Omental fat pad (tissue), 4 donors: ENCODE measurements around the gene PPDPF. TPM values are rescaled to one million over a fixed set of nuclear protein-coding genes. Genes with fewer than 3 reads are reported as not detected.

ENCODE experiments used
- ATAC-seq: fragments of 150-250 bp; one replicate; pipeline ENCODE4 v1.9.1; 2016; ENCODE audit warnings: mild to moderate bottlenecking, moderate library complexity; ENCODE audit not compliant: low FRiP score
- DNase-seq: peaks from one replicate; pipeline ENCODE4 v3.0.0-alpha.2; 2019; ENCODE audit warnings: low spot score
- total RNA-seq, 4 donors: library from RNA; depleted of rRNA; stranded (reverse); fragments of >200 nt; gene quantifications; one replicate each; pipeline ENCODE4 v1.1.0, GENCODE V29; 2016
- TF ChIP-seq, protein P1 (sequence below), 3 donors: fragments of 450-650 bp; IDR thresholded peaks; one replicate each; pipeline ENCODE4 v1.5.1; 2016 to 2017; ENCODE audit warnings: antibody characterized with exemption in 3 of 3, mild to moderate bottlenecking in 3 of 3, moderate library complexity in 2 of 3

Gene PPDPF
- total RNA-seq, 4 donors from 2014 or later: 22.2 to 108 (median 75.8) TPM

DNA sequence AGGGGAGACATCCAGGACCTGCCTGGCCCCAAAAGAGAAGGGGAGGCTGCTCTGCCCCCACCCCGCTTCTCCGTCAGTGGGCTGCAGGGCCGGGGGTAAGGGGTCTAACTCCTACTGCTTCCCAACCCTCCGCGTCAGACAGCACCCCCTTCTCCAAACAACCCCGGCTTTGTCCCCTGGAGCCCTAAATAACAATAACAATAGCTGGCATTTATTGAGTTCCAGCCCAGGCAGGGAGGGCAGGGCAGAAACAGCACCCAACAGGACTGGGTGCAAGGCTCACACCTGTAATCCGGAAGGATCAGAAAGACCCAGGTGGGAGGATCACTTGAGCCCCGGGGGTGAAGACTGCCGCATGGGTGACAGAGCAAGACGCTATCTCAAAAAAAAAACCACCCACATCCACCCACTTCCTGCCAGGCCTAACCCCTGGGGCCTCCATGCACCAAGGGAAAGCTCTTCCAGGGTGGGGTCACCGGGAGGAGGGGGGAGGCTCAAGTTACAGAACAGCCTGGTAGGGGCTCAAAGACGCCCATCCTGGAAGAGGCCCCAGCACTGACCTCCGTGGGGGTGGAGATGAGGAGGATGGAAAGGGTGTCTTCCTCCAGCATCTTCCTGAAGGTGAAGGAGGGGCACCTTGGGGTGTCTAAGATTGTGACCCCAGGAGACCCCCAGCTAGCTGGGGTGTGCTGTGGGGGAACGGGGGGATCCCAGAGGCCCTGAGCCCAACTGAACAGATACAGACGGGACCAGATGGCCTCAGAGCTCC lies 32.1 kb downstream of the PPDPF start:
- TF ChIP-seq, protein P1, sequence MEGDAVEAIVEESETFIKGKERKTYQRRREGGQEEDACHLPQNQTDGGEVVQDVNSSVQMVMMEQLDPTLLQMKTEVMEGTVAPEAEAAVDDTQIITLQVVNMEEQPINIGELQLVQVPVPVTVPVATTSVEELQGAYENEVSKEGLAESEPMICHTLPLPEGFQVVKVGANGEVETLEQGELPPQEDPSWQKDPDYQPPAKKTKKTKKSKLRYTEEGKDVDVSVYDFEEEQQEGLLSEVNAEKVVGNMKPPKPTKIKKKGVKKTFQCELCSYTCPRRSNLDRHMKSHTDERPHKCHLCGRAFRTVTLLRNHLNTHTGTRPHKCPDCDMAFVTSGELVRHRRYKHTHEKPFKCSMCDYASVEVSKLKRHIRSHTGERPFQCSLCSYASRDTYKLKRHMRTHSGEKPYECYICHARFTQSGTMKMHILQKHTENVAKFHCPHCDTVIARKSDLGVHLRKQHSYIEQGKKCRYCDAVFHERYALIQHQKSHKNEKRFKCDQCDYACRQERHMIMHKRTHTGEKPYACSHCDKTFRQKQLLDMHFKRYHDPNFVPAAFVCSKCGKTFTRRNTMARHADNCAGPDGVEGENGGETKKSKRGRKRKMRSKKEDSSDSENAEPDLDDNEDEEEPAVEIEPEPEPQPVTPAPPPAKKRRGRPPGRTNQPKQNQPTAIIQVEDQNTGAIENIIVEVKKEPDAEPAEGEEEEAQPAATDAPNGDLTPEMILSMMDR (IDR thresholded peaks at IDR 0.05): no peak

DNA sequence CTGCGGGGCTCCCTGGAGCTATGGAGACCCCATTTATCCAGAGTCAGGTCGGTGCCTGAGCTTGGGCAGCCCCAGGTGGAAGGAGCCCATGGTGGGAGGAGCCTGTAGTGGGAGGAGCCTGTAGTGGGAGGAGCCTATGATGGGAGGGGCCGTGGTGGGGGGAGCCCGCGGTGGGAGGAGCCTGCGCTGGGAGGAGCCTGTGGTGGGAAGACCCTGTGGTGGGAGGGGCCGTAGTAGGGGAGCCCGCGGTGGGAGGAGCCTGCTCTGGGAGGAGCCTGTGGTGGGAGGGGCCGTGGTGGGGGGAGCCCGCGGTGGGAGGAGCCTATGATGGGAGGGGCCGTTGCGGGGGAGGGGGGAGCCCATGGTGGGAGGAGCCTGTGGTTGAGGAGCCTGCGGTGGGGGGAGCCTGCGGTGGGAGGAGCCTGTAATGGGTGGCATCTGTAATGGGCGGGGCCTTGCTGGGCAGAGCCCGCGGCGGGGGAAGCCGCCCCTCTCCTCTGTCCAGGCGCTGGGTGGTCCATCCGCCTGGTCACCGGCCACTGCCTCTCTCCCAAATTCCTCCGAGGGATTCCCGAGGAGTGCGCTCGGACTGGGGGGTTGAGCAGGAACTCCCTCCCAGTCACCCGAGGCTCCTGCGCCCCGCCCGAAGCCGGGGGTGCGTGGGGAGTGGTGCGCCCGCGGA lies 32.8 kb downstream of the PPDPF start:
- DNase-seq: peak; percentile 70
- ATAC-seq: peak; percentile 76
- TF ChIP-seq, protein P1 (IDR thresholded peaks at IDR 0.05): no peak

More for the DNA sequence above, 32.1 kb downstream of the PPDPF start:
- no peak for DNase-seq
- no peak for ATAC-seq

DNA sequence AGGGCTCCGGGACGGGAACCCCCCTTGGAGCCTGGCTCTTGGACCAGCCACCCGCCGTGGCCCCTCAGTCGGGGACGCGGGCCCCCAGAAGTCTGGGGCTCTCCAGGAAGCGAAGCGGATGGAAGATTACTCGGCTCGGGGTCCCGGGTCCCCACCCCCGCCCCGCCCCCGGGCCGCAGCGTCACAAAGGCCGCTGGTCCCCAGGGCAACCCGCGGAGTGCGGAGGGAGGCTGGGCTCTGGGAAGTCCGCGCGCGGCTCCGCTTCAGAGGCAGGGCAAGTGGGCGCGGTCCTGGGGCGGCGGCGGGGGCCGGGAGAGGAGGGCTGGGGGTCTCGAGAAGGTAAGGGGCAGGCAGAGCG lies 33.3 kb downstream of the PPDPF start, which contains the start of gene FNDC11:
Gene FNDC11 (plus strand): TSS at position 227 of the 358 bp plus-strand sequence. CDS start 1,505 bp downstream, outside the sequence.
- DNase-seq: no peak
- ATAC-seq: no peak
- TF ChIP-seq, protein P1 (IDR thresholded peaks at IDR 0.05): no peak

DNA sequence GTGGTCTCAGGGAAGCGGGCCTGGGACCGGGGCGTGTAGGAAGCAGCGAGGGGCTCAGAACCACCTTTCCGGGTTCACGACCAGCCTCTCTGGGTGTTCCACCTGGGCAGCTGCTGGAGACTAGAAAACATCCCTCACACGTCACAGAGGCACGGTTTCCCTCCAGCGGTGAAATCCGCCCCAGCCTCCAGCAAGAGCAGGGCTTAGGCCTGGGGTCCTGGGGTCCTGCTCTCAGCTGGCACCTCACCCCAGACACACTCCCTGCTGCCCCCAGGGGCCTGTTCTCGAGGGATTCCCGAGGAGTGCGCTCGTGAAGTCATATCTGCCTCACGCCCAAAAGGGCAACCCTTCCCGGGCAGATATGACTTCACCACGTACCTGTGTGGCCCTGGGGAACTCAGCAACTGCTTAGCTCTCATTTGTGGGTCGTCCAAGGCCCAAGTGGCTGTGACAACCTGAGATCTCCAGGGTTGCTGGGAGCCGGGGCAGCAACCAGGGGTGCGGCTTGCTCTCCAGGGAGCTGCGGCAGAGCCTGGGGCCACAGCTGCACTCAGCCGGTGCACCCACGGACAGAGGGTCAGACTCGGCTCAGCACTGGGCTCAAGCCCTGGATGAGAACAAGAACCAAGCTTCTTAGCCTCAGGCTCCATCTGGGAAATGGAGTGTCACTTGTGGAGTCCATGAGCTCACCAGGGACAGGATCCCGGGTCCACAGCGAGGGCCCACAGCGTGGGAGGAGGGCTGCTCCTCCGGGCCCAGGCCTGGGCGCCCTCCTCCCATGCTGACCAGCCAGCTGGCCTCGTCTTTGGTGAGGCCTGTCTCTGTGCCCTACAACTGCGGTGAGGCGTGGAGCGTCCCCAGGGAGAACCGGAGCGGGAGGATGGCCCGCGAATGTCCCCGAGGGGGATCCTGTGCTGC lies 34.1 kb downstream of the PPDPF start:
- ATAC-seq: no peak
- no peak for DNase-seq

DNA sequence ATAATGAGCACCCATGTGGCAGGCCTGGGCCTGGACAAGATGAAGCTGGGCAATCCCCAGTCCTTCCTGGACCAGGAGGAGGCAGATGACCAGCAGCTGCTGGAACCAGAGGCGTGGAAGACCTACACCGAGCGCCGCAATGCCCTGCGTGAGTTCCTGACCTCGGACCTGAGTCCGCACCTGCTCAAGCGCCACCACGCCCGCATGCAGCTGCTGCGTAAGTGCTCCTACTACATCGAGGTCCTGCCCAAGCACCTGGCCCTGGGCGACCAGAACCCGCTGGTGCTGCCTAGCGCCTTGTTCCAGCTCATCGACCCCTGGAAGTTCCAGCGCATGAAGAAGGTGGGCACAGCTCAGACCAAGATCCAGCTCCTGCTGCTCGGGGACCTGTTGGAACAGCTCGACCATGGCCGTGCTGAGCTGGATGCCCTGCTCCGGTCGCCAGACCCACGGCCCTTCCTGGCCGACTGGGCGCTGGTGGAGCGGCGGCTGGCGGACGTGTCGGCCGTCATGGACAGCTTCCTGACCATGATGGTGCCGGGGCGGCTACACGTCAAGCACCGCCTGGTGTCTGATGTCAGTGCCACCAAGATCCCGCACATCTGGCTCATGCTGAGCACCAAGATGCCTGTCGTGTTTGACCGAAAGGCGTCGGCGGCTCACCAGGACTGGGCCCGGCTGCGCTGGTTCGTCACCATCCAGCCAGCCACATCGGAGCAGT lies 35.3 kb downstream of the PPDPF start:
- TF ChIP-seq, protein P1 (IDR thresholded peaks at IDR 0.05): no peak
- ATAC-seq (no peak), DNase-seq (no peak)

More for the DNA sequence above, 34.1 kb downstream of the PPDPF start:
- TF ChIP-seq, protein P1 (IDR thresholded peaks at IDR 0.05): no peak

DNA sequence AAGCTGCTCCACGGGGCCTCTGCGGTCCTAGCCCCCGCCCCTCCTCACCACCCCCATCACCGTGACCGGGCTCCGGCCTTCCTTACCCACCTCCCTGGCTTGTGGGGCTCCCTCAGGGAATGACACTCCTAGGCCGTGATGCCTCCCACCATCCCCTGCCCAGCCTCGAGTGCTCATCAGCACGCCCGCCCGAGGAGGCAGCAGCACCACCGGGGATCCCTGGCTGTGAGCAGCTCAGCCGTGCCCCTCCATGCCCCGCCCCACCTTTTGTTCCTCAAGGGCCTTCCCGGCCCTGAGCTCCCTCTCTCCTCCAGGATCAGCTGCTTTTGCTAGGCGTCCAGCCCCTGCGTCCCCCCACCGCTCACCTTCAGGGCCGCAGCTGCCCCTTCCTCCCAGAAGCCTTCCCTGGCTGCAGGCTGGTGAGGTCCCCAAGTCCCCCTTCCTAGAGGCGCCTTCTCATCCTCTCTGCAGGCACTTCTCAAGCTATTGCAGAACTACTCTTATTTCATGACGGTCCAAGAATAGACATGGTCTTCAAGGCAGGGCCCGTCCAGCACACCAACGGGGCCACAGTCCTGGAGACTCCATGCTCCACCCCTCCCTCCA lies 36.4 kb downstream of the PPDPF start:
- TF ChIP-seq, protein P1 (IDR thresholded peaks at IDR 0.05): no peak
- ATAC-seq (no peak), DNase-seq (no peak)
